Measurements from ENCODE around the gene PRKACA. TPM values are rescaled to one million over a fixed set of nuclear protein-coding genes. Genes with fewer than 3 reads are reported as not detected.

PRKACA gene
- total and polyA plus RNA-seq, 9 donors = 33.3 to 280 (median 201) TPM

DNA sequence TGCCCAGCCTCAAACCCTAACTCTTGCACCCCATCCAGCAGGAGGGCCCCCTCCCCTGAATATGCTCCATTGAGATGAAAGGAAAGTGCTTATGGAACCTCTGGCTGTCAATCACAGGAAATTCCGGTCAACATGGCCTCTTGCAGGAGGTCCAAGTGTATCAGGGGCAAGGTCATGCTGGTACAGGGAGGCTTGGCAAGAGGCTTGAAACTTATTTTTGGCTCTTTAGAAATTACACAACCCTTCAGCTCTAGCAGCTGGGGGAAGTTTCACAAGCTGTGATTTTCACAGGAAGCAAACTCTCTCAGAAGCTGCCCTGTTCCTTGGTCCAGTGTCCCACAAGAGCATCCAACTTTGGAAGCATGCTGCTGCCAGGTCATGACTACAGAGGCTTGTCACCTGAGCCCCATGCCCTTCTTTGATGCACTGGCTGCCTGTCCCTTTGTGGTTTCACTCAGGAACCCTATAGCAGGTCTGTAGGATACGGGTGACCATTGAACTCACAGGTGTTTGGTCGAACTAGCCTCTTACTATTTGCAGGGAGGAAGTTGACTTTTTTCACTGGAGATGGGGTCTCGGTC lies 10.5 kb upstream of the PRKACA start:
- intact Hi-C loops (cut with DNase I) = no loop called here
- WGBS, 3 donors = 56 to 78% (median 68%) methylated on average over 4 of the region's 4 CpGs
- no peak for DNase-seq
- Histone ChIP-seq H3K4me1 (ENCODE audit: insufficient read depth) (peaks cover 3% of the 10 kb centered on the region), H3K36me3 (no peaks in the 10 kb centered on the region), H3K27me3 (no peaks in the 10 kb centered on the region), H3K27ac (no peak overlapping the region), H3K9me3 (no peaks in the 10 kb centered on the region), H3K4me3 (no peak overlapping the region)
- TF ChIP-seq, protein P1, sequence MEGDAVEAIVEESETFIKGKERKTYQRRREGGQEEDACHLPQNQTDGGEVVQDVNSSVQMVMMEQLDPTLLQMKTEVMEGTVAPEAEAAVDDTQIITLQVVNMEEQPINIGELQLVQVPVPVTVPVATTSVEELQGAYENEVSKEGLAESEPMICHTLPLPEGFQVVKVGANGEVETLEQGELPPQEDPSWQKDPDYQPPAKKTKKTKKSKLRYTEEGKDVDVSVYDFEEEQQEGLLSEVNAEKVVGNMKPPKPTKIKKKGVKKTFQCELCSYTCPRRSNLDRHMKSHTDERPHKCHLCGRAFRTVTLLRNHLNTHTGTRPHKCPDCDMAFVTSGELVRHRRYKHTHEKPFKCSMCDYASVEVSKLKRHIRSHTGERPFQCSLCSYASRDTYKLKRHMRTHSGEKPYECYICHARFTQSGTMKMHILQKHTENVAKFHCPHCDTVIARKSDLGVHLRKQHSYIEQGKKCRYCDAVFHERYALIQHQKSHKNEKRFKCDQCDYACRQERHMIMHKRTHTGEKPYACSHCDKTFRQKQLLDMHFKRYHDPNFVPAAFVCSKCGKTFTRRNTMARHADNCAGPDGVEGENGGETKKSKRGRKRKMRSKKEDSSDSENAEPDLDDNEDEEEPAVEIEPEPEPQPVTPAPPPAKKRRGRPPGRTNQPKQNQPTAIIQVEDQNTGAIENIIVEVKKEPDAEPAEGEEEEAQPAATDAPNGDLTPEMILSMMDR (IDR thresholded peaks at IDR 0.05) = no peak
- no peak for TF ChIP-seq EP300 (IDR thresholded peaks at IDR 0.05)

DNA sequence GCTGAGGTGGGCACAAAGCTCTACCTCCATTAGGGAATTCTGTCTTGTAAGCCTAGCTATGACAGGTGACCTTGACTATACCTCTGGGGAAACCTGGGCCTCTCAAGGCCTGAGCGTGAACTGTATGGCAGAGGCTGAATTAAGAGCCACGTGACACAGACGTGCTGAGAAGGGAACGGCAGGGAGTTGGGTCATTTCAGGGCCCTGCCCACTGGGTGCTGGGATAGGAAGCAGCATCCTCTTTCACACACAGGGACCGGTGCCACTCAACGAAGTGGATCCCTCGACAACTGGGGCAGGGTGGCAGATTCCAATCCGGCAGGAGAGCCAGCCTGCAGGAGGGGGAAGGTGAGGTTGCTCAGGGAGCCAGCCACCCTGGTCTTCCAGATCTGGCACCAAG lies 9.6 kb upstream of the PRKACA start:
- no peak for DNase-seq
- no peaks in the 10 kb centered on the region for H3K36me3 ChIP-seq
- intact Hi-C loops (cut with DNase I) = no loop called here
- no peaks in the 10 kb centered on the region for H3K27me3 ChIP-seq
- peaks cover 3% of the 10 kb centered on the region for H3K4me1 ChIP-seq (ENCODE audit: insufficient read depth)
- H3K27ac ChIP-seq = no peak overlapping the region
- H3K9me3 ChIP-seq = no peaks in the 10 kb centered on the region
- WGBS, 3 donors = 76 to 84% (median 78%) methylated on average over 8 of the region's 8 CpGs
- no peak overlapping the region for H3K4me3 ChIP-seq
- TF ChIP-seq POLR2A (IDR thresholded peaks at IDR 0.05) (no peak), EP300 (IDR thresholded peaks at IDR 0.05) (no peak)
- TF ChIP-seq, protein P1 (IDR thresholded peaks at IDR 0.05) = no peak

DNA sequence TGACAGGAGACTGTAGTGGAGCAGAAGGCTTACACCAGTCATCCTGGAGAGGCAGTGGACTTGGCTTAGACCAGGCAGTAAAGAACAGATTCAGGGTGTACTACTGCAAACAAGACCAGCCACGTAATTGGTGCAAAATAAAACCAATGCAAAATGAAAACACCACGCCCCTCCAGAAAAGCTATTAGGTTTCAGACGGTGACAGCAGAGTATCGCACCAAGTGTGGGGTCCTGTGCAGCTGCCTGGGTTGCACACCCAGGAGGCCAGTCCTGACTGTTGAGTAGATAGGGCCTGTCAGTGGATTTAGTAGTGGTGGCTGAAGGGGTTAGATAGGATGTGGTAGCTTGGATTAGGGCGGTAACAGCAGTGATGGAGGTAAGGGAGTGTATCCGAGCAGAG lies 5.4 kb upstream of the PRKACA start:
- H3K4me1 ChIP-seq (ENCODE audit: insufficient read depth) = peaks cover 10% of the 10 kb centered on the region
- no peak for DNase-seq
- no peaks in the 10 kb centered on the region for H3K36me3 ChIP-seq
- 92 to 95% (median 93%) methylated on average over 6 of the region's 6 CpGs for WGBS, 3 donors
- intact Hi-C loops (cut with DNase I) = no loop called here
- no peak overlapping the region for H3K27ac ChIP-seq
- no peaks in the 10 kb centered on the region for H3K9me3 ChIP-seq
- H3K4me3 ChIP-seq = no peak overlapping the region
- no peaks in the 10 kb centered on the region for H3K27me3 ChIP-seq
- TF ChIP-seq EP300 (IDR thresholded peaks at IDR 0.05) (no peak), POLR2A (IDR thresholded peaks at IDR 0.05) (no peak)
- TF ChIP-seq, protein P1 (IDR thresholded peaks at IDR 0.05) = no peak

DNA sequence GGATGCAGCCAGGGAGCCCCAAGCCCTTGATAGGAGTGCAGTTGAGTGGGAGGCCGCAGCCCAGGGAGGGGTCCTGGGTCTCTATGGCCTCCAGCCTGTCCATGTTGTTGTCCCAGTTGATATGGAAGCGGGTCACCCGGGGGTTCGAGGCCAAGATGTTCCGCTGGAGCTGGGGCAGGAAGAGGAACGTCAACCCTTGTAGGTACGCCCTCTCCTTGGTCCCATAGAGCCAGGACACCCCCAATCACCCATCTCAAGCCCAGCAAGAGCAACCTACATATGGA lies 2.9 kb upstream of the PRKACA start:
- peak in 1 of 5 donors; percentile 38 for DNase-seq
- Histone ChIP-seq H3K36me3 (no peaks in the 10 kb centered on the region), H3K27me3 (no peaks in the 10 kb centered on the region), H3K27ac (peak overlapping the region; percentile 48 to 99), H3K4me3 (no peak overlapping the region), H3K9me3 (no peaks in the 10 kb centered on the region), H3K4me1 (ENCODE audit: insufficient read depth) (peaks cover 17% of the 10 kb centered on the region)
- no peak for TF ChIP-seq EP300 (IDR thresholded peaks at IDR 0.05)
- TF ChIP-seq, protein P1 (IDR thresholded peaks at IDR 0.05) = no peak
- TF ChIP-seq POLR2A (IDR thresholded peaks at IDR 0.05) = no peak
- intact Hi-C loops (cut with DNase I) = no loop called here
- 90 to 95% (median 93%) methylated on average over 7 of the region's 7 CpGs for WGBS, 3 donors
